OCI-M2 (cell line): ENCODE data around the gene ENC1.
A peak's percentile ranks its signal among the peaks of the same experiment; 100 is the strongest.

Experiments used
- DNase-seq: peaks from one replicate; lab custom pipeline; 2025; ENCODE audit not compliant: unreplicated experiment; lab: John Stamatoyannopoulos, UW

Gene ENC1

GRCh38 chr5:74613283-74613682 lies 27.2 kb downstream of the ENC1 start:
- DNase-seq = peak; percentile 19

DNA sequence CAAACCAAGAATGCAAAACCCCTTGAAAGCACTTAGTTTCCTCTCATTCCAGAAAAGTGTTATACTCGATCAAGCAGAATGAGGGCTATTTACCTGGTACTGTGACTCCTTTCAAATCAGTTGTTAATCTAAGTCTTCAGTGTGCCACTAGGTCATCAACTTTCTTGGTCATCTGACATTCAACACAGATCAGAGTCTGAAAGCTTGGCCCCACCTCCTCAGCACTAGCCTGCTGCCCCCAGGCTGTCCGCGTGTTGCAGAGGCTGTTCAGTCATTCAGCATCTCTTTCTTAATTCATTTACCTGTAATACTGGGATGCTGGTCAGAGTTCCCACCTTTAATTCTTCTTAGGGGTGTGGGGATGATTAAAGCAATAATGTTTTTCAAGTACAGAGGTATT lies 28.5 kb downstream of the ENC1 start:
- no peak for DNase-seq

DNA sequence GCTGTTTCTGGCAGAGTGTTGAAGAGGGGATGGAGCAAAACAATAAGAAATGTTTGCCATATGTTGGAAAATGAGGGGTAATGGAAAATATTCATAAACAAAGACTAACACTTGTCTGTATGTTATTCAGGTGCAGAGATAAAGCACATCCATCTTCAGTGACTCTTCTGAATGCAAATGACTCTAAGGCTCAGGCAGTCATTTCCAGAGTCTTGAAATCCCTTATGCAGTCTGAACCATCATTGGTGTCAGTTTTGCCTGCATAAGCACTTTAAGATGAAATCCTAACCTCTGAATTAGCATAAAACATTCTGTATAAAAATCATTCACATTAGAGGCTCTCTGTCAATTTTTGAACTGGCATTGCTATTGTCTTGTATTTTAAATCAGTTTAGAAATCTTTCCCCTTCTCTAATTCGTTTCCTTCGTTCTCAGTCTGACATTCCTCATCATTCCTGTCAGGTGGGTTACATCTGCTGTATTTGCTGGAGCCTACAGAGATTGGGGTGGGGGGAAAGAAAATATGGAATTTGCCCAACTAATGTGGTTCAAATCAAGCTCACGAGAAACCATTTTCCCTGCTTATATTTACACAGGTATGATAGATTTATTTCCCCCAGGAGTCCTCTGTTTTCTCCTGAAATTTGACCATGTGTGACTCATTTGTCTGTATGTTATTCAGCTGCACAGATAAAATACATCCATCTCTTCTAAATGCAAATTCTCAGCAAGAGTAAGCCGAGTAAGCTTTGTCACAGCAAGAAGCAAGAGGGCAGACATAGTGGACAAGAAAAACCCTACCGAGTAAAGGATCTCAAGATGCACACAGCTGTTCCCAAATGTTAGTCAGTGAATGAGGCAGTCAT lies 31.6 kb downstream of the ENC1 start:
- DNase-seq = no peak

- no peak for DNase-seq
These were observed 34.8 kb downstream of the ENC1 start for GRCh38 chr5:74605759-74606158.

DNA sequence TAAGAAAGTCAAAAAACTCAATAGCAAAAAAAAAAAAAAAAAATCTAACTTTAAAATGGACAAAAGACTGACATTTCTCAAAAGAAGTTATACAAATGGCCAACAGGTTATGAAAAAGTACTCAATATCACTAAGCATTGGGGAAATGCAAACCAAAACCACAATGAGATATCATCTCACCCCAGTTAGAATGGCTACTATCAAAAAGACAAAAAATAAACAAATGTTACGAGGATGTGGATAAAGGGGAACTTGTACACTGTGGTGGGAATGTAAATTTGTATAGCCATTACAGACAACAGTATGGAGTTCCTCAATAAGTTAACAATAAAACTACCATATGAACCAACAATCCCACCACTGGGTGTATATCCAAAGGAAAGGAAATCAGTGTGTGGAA lies 37.2 kb downstream of the ENC1 start:
- no peak for DNase-seq

- DNase-seq = no peak
These were observed 41.4 kb downstream of the ENC1 start for GRCh38 chr5:74599148-74599547.

DNA sequence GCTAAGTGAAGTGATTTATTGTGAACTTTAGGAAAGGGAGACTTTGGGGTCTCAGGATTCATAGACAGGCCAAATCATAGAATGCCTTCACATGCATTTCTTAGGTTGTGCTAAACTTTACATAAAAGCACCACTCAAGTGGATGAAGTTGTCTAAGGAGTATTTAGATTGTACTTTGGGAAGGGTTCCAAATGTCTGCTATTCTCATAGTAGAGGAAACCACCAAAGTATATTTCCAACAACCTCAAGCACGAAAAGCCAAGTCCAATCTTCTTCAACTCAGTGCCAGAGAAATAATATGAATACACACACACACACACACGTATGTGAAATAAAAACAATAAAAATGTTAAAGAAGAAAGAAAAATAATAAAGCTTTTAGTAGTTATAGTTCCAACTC lies 41.8 kb downstream of the ENC1 start:
- DNase-seq = no peak

DNA sequence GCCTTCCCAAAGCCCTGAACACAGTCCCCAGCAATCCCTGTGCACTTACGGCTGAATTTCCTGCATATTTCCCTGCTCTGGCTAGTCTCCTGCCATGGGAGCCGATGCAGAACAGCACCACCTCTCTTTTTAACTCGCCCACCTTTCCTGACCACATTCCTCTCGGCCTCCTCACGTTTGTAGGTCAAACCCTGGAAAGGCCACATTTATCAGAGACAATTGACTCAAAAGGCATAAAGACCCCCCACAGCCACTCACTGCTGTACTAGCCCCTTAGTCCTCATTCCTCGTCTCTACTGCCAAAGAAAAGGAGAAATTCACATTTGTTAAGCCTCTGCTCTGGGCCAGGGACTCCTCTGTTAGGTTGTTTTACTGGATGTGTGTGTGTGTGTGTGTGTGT lies 43.6 kb downstream of the ENC1 start:
- DNase-seq = no peak

GRCh38 chr5:74595143-74595925 lies 45.2 kb downstream of the ENC1 start:
- DNase-seq = no peak

DNA sequence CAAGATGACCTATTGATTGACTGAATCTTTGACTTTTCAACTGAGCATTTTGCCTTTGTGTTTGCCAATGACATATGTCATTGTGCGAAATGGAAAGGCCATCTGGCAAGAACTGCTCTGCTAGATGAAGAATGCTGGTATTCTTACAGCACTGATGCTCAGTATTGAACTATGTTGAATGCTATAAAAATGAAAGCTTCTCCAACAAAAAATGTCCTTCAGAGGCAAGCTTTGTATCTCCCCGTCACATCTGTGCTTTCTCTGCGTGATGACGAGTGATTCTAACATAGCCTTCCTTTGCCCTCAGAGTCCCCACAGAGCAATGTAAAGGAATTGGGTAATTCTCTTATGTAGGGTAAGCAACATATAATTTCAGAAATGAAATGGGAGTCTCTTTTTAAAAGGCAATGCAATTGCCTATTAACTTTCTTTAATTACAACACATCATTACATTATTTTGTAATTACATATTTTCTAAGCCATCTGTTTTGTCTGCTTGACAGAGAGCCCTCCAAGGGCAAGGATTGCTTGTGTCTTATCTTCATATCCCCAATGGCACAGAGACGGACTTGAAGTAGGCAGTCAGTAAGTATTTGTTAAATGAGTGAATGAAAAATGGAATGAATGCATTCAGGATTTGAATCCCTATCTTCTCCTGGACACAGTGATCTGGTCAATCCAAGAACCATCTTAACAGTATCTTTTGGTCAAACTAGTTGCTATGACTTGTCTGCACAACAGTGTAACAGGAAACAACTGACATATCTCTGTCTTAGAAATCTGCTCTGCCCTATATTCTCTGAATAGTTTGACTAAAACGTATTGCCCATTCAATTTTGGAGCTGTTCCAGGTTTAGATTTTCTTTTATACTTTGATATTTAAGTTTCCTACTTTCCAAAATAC lies 46.1 kb downstream of the ENC1 start:
- DNase-seq = no peak

GRCh38 chr5:74589204-74590056 lies 51.1 kb downstream of the ENC1 start:
- DNase-seq = no peak

GRCh38 chr5:74588415-74588814 lies 52.1 kb downstream of the ENC1 start:
- no peak for DNase-seq

- no peak for DNase-seq
These were observed 52.6 kb downstream of the ENC1 start for GRCh38 chr5:74587890-74588289.

GRCh38 chr5:74587300-74587699 lies 53.2 kb downstream of the ENC1 start:
- no peak for DNase-seq

GRCh38 chr5:74586856-74587255 lies 53.7 kb downstream of the ENC1 start:
- DNase-seq = no peak

DNA sequence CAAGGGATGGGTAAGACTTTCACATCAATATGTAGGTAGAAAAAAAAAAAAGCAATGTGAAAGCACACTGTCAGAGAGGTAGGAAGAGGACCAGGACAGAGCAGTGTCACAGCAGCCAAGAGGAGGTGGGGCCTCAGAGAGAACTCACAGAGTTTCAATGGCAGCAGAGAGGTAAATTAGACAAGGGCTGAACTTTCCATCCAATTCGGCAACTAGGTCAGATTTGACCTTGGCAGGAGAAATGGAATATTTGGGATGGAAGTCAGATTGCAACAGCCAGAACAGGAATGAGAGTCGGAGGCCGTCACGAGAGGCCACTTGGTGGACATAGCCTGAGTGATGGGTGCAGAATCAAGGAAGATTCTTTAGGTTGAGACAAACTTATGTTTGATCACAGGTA lies 57.7 kb downstream of the ENC1 start:
- DNase-seq = no peak

GRCh38 chr5:74581988-74582365 lies 58.6 kb downstream of the ENC1 start:
- DNase-seq = no peak

GRCh38 chr5:74580729-74581109 lies 59.8 kb downstream of the ENC1 start:
- no peak for DNase-seq

DNA sequence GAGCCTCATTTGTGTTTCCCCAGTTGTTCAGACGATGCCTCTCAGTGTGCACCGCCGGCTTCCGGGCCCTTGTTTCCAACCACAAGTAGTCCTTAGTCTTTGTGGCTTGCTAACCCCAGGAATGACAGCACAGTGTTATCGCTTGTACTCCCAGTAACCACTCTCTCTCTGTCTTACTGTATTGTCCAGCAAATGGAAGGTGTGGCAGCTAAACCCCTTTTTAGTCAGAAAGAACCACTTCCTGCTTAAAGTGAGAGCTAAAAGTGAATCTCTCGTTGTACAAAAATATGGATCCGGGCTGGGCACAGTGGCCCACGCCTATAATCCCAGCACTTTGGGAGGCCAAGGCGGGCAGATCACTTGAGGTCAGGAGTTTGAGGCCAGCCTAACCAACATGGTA lies 61.3 kb downstream of the ENC1 start:
- DNase-seq = no peak

- no peak for DNase-seq
These were observed 62.0 kb downstream of the ENC1 start for GRCh38 chr5:74578356-74579044.
